Activated CD4-positive, alpha-beta T cell treated with anti-CD3 and anti-CD28 coated beads for 36 hours (primary cell): ENCODE measurements around the gene DNAH7. TPM values are rescaled to one million over a fixed set of nuclear protein-coding genes. Genes with fewer than 3 reads are reported as not detected.

Experiments used
- total RNA-seq, 2 experiments: library from RNA; stranded (reverse); gene quantifications; one replicate each; pipeline ENCODE4 v1.2.3, GENCODE V29; 2021

The DNAH7 gene
- total RNA-seq, 2 experiments from 2014 or later: not detected

Other genes with a start within 250 kb of the DNAH7 start
- gene STK17B, start 102.7 kb upstream of the DNAH7 start, total RNA-seq: 100 to 1,000 TPM; 159 to 178 TPM